ENCODE measurements around the gene GADD45GIP1. TPM values are rescaled to one million over a fixed set of nuclear protein-coding genes. Genes with fewer than 3 reads are reported as not detected.

GADD45GIP1 gene
- polyA plus RNA-seq, 1 of the 3 experiments (the other 2 are of a cell fraction): 91.8 TPM

DNA sequence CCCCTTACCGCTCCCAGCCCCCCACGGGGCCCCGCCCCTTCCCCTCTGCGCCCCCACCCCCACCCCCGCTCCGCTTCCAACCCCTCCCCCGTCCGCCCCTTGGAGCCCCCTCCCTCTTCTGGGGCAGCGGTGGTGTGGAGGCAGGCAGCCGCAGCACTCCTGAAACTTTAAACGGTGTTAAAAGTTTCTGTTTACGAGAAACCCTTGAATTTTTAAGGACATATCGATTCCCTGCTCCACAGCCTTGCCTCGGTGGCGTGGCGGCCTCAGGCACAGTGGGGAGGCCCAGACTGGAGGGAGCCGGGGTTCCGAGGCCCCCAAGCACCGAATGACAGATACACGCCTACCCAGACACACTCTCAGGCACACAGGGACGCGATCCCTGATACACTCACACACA lies 33.4 kb upstream of the GADD45GIP1 start:
- Histone ChIP-seq H3K36me3 (replicated peaks in 1 of 2; ENCODE audit: control insufficient read depth in 1 of 2, insufficient read depth in 2 of 2, low read length in 1 of 2) (no peaks in the 10 kb centered on the region), H3K27me3 (ENCODE audit: insufficient read depth) (no peaks in the 10 kb centered on the region), H3K27ac (ENCODE audit: low read depth in 2 of 2, low read length in 1 of 2) (no peak overlapping the region), H3K9me2 (no peaks in the 10 kb centered on the region), H3K9ac (no peak overlapping the region), H4K20me1 (ENCODE audit: insufficient read depth) (no peaks in the 10 kb centered on the region), H3K9me3 (no peaks in the 10 kb centered on the region), H2AFZ (ENCODE audit: low read depth) (no peak overlapping the region), H3K4me3 (ENCODE audit: low read depth in 2 of 2, low read length in 1 of 2) (no peak overlapping the region), H3K79me2 (ENCODE audit: insufficient read depth) (no peaks in the 10 kb centered on the region), H3K4me2 (no peak overlapping the region), H3K4me1 (ENCODE audit: control insufficient read depth in 1 of 2, insufficient read depth in 2 of 2, low read depth in 1 of 2, low read length in 1 of 2) (peaks cover 0 to 8% of the 10 kb centered on the region in 2 experiments; a peak in 1 of 4 replicates), H3F3A (replicated peaks; ENCODE audit: insufficient read depth) (peaks cover 6% of the 10 kb centered on the region)
- ChIA-PET CTCF (interaction anchor here (0.6 kb wide), 1 partner anchor 25 kb away, joined by 3 read pairs; no protein-coding TSS in a partner anchor), POLR2A (no interaction called here)
- no peak for DNase-seq
- no peak for TF ChIP-seq EZH2phosphoT487 (IDR thresholded peaks at IDR 0.05; ENCODE audit: borderline replicate concordance, low read depth)
- TF ChIP-seq FOXM1 (IDR thresholded peaks at IDR 0.05; ENCODE audit: low read depth): no peak
- no peak for TF ChIP-seq PBX3 (IDR thresholded peaks at IDR 0.05)
- TF ChIP-seq CHD2 (IDR thresholded peaks at IDR 0.05; ENCODE audit: low read length, partially characterized antibody): no peak
- no peak for TF ChIP-seq MXI1 (IDR thresholded peaks at IDR 0.05; ENCODE audit: low read depth, low read length)
- TF ChIP-seq RXRA (IDR thresholded peaks at IDR 0.05; ENCODE audit: borderline replicate concordance, low read depth): no peak
- 82% methylated on average over 21 of the region's 22 CpGs for WGBS (ENCODE audit: low lambda C conversion rate)

- Histone ChIP-seq H3K4me2 (no peak overlapping the region), H3K4me3 (ENCODE audit: low read depth in 2 of 2, low read length in 1 of 2) (no peak overlapping the region), H4K20me1 (ENCODE audit: insufficient read depth) (no peaks in the 10 kb centered on the region), H3K79me2 (ENCODE audit: insufficient read depth) (no peaks in the 10 kb centered on the region), H3K27me3 (ENCODE audit: insufficient read depth) (no peaks in the 10 kb centered on the region), H3K4me1 (ENCODE audit: control insufficient read depth in 1 of 2, insufficient read depth in 2 of 2, low read depth in 1 of 2, low read length in 1 of 2) (peaks cover 0 to 8% of the 10 kb centered on the region in 2 experiments; a peak in 1 of 4 replicates), H2AFZ (ENCODE audit: low read depth) (no peak overlapping the region), H3K27ac (ENCODE audit: low read depth in 2 of 2, low read length in 1 of 2) (no peak overlapping the region), H3K9me3 (no peaks in the 10 kb centered on the region), H3K36me3 (replicated peaks in 1 of 2; ENCODE audit: control insufficient read depth in 1 of 2, insufficient read depth in 2 of 2, low read length in 1 of 2) (no peaks in the 10 kb centered on the region), H3K9ac (no peak overlapping the region), H3F3A (replicated peaks; ENCODE audit: insufficient read depth) (peaks cover 6% of the 10 kb centered on the region), H3K9me2 (no peaks in the 10 kb centered on the region)
- ChIA-PET CTCF (interaction anchor here (1.0 kb wide), 1 partner anchor 22 kb away, joined by 3 read pairs; no protein-coding TSS in a partner anchor), POLR2A (no interaction called here)
- no peak for DNase-seq
- TF ChIP-seq EZH2phosphoT487 (IDR thresholded peaks at IDR 0.05; ENCODE audit: borderline replicate concordance, low read depth) (no peak), SMC3 (IDR thresholded peaks at IDR 0.05; ENCODE audit: low read depth, low read length) (no peak), MEF2A (IDR thresholded peaks at IDR 0.05; ENCODE audit: borderline replicate concordance, low read depth) (no peak), YY1 (IDR thresholded peaks at IDR 0.05; ENCODE audit: low read depth) (no peak), USF1 (IDR thresholded peaks at IDR 0.05; ENCODE audit: borderline replicate concordance, low read depth) (no peak), RCOR1 (IDR thresholded peaks at IDR 0.05; ENCODE audit: low read length) (no peak), RXRA (IDR thresholded peaks at IDR 0.05; ENCODE audit: borderline replicate concordance, low read depth) (no peak), GABPA (IDR thresholded peaks at IDR 0.05; ENCODE audit: low read depth) (no peak), NFIC (IDR thresholded peaks at IDR 0.05; ENCODE audit: borderline replicate concordance) (no peak), SIN3A (IDR thresholded peaks at IDR 0.05; ENCODE audit: borderline replicate concordance, low read depth, low read length) (no peak), GATA2 (CRISPR knock-in tag; IDR thresholded peaks at IDR 0.05) (no peak), POLR2AphosphoS5 (IDR thresholded peaks at IDR 0.05; ENCODE audit: low read depth, low read length) (no peak)
- TF ChIP-seq, protein P1, sequence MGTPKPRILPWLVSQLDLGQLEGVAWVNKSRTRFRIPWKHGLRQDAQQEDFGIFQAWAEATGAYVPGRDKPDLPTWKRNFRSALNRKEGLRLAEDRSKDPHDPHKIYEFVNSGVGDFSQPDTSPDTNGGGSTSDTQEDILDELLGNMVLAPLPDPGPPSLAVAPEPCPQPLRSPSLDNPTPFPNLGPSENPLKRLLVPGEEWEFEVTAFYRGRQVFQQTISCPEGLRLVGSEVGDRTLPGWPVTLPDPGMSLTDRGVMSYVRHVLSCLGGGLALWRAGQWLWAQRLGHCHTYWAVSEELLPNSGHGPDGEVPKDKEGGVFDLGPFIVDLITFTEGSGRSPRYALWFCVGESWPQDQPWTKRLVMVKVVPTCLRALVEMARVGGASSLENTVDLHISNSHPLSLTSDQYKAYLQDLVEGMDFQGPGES (IDR thresholded peaks at IDR 0.05; ENCODE audit: low read depth, low read length): no peak
- 87% methylated on average over 9 of the region's 10 CpGs for WGBS (ENCODE audit: low lambda C conversion rate)
These were observed 30.8 kb upstream of the GADD45GIP1 start for GRCh38 chr19:12987781-12988180.
